Measurements from ENCODE around the gene GTSF1L.

The GTSF1L gene

DNA sequence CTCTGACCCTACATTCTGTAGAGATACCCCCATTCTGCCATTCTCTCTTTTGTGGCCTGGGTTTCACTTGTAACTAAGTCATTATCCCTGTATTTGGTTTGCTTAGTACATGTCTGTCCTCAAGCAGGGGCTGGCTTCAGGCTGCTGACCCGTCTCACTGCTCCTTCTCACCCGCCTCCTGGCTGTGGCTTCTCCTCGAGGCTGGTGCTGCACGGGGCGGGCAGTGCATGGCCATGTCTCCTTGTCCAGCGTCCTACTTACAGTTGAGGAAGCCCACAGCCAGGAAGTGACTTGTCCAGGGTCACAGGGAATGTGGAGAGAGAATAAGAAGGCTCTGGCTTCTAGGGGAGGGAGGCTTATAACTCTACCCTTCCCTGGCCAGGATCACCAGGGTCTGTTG is 11.3 kb downstream of the GTSF1L start:
- no peak for DNase-seq

DNA sequence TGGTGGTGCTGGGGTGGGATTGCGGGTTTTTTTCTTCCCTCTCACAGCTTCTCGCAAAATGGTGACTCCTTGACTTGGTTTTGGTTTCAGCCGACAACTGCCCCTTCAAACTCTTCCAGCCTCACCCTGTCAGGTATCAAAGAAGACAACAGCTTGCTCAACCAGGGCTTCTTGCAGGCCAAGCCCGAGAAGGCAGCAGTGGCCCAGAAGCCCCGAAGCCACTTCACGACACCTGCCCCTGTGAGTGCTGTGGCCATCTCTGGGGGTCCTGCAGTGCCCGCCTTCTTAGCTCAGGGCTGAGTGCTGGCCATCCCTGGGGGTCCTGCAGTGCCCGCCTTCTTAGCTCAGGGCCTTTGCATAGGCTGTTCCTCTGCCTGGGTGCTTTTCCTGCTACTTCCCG is 11.8 kb downstream of the GTSF1L start:
- DNase-seq: no peak

DNA sequence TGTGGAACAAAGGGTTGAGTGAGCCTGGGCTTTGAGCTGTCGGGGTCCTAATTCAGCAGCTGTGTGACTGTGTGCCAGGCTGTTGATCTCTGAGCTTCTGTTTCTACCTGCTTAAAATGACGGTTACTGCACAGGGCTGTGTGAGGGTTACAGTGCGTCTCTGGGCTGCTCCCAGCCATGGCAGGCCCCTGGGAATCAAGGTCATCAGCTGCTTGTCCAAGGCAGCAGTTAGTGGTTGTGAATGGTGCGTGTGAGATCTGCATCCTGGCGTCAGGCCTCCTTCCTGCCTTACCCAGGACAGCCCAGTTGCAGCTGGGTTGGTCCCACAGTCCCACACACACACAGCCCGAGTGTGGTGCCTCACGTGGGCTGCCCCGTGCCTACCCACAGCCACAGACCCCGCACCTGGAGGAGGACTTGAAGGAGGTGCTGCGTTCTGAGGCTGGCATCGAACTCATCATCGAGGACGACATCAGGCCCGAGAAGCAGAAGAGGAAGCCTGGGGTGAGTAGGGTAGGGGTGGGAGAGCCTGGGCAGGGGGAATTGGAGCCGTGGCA is 15.6 kb downstream of the GTSF1L start:
- DNase-seq: no peak

DNA sequence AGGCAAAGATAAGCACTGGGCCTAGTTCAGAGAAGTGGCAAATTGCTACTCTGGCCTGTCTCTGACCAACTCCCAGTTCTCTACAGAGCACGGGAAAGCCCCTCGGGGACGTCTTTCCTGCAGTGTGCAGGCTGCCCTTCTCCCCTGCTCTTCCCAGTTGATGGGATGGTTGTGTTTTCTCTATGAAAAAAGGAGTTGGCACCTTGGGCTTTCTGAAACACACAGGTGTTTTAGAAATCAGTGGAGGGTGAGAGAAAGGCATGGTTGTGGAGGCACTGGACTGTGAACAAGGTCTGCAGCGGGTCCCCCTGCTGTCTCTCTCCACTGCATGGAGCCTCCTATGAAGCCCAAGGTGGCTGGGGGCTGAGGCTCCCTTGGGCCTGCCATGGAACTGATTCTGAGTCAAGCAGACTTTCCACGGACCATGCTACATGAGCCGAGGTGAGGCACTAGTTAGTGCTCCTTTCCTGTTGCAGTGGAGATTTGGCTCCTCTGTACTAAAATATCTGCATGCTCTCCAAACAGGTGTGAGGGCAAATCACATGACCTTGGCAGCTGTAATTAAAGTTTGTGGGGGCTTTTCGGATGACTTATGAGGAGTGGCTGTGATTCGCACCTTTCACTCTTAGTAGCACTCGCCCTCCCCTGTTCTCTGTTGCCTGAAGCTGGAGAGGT is 16.3 kb downstream of the GTSF1L start:
- DNase-seq: no peak

DNA sequence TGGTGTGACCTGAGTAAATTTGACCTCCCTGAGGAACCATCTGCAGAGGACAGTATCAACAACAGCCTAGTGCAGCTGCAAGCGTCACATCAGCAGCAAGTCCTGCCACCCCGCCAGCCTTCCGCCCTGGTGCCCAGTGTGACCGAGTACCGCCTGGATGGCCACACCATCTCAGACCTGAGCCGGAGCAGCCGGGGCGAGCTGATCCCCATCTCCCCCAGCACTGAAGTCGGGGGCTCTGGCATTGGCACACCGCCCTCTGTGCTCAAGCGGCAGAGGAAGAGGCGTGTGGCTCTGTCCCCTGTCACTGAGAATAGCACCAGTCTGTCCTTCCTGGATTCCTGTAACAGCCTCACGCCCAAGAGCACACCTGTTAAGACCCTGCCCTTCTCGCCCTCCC is 24.3 kb downstream of the GTSF1L start:
- DNase-seq: no peak

DNA sequence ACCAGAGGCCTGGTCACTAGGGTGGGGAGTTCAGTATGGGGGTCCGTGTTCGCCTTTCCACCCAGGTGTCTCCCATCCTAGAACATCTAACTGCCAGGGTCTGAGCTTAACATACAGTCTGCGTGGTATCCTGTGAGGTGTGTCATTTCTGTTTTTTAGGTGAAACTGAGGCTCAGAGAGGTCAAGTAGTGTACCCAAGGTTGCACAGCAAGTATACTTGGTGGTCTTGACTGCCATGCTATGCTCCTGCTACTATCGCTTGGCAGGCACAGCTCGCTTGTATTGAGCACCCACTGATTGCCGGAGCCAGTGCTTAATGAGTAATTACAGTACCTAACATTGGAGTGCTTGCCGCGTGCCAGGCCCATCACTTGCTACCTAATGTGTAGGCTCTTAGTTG is 26.2 kb downstream of the GTSF1L start:
- no peak for DNase-seq

DNA sequence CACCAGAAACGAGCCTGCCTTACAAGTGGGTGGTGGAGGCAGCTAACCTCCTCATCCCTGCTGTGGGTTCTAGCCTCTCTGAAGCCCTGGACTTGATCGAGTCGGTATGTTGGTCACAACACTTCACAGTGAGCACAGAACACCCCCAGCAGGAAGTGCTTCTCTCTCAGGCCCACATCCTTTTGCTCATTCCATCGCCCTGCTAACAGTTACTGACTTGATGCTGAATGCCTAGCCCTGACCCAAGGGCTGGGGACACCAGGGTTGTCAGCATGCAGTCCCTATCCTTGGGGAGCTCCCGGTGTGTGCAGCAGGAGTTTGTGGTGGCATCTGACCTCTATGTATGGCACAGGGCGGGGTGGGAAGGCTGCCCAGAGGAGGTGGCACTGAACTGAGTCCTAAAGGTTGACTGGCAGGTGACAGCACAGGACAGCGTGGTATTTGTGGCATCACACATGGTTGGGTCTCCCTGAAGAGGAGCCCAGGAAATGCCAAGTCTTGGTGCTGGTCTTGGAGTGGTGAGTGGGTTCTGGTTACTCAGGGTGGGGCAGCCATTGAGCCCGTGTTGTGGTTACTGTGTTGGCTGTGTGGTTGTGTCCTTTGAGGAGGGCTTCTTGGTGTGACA is 26.7 kb downstream of the GTSF1L start:
- DNase-seq: no peak

DNA sequence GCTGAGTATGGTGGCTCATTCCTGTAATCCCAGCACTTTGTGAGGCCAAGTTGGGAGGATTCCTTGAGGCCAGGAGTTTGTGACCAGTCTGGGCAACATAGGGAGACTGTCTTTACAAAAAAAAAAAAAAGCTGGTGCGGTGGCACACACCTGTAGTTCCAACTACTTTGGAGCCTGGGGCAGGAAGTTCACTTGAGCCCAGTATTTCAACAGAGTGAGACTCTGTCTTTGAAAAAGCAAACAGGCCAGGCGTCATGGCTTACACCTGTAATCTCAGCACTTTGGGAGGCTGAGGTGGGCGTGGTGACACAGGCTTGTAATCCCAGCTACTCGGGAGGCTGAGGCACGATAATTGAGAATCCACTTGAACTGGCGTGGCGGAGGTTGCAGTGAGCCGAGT is 31.2 kb downstream of the GTSF1L start:
- no peak for DNase-seq

DNA sequence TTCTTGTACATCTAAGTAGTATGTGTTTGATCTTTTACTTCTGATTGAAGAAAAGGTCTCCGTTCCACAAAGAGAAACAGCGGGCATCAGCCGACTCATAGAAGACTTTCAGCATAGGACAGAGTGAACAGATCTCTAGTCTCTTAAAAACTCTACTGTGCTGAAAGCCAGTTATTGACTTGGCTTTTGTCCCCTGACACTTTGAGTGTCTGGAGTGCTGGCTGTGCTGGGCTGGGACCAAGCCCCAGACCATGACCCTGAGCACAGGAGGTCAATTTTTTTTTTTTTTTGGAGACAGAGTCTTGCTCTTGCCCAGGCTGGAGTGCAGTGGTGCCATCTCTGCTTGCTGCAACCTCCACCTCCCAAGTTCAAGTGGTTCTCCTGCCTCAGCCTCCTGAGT is 32.0 kb downstream of the GTSF1L start:
- no peak for DNase-seq

DNA sequence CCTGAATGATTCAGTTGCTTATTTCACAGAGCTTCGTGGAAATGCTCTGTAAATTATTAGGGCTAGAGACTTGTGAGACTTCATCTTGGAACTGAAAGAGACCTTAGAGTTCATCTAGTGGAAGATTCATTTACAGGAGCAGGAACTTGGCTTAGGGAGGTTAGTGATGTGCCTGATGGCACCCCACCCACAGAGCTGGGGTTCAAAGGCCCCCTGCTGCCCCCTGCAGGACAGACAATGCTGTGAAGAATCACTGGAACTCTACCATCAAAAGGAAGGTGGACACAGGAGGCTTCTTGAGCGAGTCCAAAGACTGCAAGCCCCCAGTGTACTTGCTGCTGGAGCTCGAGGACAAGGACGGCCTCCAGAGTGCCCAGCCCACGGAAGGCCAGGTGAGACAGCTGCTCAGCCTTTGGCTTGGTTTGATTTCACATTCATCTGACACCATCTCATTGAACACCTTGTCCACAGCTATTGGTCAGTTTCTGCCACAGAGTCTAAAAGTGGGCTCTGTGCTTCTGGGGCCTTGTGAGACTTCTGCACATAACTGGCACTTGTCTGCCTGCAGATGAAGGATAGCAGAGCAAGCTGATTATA is 34.8 kb downstream of the GTSF1L start:
- peak; percentile 23 for DNase-seq

DNA sequence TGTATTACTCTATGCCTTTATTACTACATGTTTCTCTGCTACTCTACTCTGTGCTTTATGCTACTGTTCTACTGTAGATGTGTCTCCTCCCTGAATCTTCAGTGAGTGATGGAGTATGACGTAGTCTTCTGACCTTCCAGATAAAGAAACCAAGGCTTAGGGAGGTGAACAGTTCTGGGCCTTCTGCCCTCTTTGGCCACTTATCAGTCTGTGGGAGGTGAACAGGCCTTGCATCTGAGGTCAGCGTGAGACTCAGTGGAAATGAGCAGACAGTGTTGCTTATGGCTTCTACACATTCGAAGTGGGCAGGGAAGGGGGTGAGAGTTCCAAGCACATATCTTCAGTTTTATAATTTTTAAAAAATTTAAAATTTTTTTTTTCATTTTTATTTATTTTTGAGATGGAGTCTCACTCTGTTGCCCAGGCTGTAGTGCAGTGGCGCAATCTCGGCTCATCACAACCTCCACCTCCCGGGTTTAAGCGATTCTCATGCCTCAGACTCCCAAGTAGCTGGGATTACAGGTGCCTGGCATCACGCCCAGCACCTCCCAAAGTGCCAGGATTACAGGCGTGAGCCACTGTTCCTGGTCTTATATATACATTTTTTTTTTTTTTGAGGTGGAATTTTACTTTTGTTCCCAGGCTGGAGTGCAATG is 35.7 kb downstream of the GTSF1L start:
- no peak for DNase-seq

DNA sequence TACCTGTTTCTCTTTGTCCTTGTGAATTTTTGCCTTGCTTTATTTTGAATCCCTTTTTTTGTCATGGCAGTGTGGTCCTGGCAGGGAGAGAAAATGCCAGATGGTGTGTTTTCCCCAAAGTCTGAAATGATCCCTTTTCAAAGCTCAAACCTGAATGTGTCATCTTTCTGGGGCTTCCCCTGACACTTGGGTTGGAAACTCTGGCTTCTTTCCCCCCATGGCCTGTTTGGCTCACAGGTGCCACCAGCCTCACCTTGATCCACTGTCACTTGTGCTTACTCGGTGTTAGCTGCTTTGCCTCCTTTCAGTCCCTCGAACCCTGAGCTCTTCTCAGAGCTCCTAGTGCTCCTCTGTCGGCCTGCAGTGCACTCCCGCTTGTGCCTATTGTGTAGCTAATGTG is 37.6 kb downstream of the GTSF1L start:
- no peak for DNase-seq

DNA sequence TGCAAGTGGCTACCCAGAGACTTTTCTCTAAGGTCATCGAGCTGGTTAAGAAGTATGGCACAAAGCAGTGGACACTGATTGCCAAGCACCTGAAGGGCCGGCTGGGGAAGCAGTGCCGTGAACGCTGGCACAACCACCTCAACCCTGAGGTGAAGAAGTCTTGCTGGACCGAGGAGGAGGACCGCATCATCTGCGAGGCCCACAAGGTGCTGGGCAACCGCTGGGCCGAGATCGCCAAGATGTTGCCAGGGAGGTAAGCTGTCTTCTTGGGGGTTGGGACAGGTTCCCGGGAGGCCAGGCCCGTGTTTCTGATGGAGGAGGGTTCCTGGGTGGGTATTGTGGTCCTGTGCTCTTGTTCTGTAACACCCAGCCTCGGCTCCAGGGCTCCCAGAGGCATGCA is 40.0 kb downstream of the GTSF1L start:
- DNase-seq: no peak

DNA sequence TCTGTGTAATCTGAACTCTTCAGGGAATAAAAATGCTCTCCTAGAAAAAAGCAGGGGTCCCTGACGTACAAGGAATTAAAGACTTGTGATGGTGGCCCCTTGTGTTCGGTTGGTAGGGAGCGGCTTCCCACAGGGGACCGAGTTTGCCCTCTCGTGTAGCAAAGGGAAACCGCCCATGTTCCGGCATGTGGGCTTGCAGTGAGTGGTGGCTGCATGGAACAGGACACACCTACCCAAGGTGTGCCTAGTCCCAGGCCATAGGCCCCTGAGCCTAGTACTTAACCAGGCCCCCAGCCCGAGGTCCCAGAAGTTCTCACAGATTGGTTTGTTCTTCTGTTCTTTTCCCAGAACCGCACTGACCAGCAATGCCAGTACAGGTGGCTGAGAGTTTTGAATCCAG is 44.4 kb downstream of the GTSF1L start:
- no peak for DNase-seq

DNA sequence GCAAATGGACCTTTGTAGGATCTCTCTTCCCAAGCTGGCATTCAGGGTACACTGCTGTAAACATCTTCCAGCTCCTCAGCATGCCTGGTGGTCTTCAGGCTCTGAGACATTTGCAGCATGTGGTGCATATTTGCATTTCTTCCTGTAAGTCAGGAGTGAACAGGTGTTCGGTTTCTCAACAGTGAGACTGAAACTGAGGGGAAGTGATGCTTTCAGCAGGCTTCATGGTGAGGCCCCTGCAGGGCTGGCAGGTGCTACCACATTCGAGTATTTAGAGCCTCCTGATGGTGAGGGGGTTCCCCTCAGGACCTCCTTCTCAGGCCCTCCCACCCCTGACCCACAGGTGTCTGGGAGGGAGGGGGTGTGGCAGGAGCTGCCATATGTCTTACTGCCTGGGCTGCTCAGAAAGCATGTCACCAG is 44.8 kb downstream of the GTSF1L start:
- no peak for DNase-seq

DNA sequence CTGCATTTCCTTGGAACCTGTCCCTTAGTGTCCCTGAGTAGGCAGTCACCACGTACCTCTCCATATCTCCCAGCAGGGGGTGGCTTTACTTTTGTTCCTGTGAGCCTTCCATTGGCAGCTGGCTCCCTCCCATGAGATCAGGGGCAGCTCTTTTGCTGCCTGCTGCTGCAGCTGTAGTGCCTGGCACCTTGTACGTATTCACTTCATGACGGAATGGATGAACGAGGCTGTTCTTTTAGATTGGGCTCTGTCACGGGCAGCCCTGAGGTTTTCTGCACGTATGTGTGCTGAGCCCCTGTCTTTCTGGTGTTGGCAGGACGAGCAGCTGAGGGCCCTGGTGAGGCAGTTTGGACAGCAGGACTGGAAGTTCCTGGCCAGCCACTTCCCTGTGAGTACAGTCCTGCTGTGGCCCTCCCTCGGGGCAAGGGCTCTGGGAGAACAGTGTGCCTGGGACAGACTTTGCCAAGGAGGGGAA is 45.3 kb downstream of the GTSF1L start:
- no peak for DNase-seq

DNA sequence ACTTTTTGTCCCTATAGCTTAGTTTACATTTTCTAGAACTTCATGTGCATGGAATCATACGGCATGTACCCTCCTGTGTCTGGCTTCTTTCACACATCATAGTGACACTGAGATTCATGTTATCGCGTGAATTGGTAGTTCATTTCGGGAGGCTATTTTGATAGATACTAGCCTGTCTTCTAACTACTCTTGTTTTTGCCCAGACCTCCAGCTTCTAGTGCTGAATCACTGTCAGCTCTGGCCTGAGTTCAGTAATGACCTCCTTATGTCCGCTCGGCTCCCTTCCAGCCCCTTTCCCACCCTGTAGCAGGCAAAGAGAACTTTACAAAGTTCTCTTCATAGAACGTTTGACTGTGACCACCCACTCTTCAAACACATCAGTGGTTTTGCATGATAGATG is 45.8 kb downstream of the GTSF1L start:
- no peak for DNase-seq

DNA sequence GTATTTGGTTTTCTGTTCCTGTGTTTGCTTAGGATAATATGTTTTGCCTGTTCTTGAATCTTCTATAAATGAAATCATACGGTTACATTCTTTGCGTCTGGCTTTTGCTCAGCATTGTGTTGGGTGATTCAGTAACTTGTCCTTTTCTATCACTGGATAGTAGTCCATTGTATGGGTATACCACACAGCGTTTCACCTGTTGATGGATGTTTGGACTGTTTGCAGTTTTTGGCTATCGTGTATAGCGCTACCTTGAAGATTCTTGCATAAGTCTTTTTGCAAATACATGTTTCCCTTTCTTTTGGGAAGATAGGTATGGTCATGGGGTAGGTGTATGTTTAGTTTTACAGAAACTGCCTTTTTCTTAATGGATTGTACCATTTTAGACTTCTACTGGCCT is 50.4 kb downstream of the GTSF1L start:
- DNase-seq: no peak

Data from fibroblast of upper back skin (primary cell).